ENCODE measurements around the gene CLSTN2. TPM values are rescaled to one million over a fixed set of nuclear protein-coding genes. Genes with fewer than 3 reads are reported as not detected.

Gene CLSTN2
- total RNA-seq, 1 donor from 2014 or later = under 0.01 TPM

- DNase-seq (ENCODE audit: low read depth, low spot score) = no peak
Measured at GRCh38 chr3:140577911-140578310, 642.9 kb downstream of the CLSTN2 start.

GRCh38 chr3:140579260-140579659, 644.3 kb downstream of the CLSTN2 start:
- DNase-seq (ENCODE audit: low read depth, low spot score) = no peak

GRCh38 chr3:140580746-140581145, 645.8 kb downstream of the CLSTN2 start:
- no peak for DNase-seq (ENCODE audit: low read depth, low spot score)

- no peak for DNase-seq (ENCODE audit: low read depth, low spot score)
Measured at GRCh38 chr3:140584549-140584948, 649.6 kb downstream of the CLSTN2 start.

- DNase-seq (ENCODE audit: low read depth, low spot score) = no peak
Measured at GRCh38 chr3:140585828-140586227, 650.8 kb downstream of the CLSTN2 start.

- no peak for DNase-seq (ENCODE audit: low read depth, low spot score)
Measured at GRCh38 chr3:140586311-140586710, 651.3 kb downstream of the CLSTN2 start.

- no peak for DNase-seq (ENCODE audit: low read depth, low spot score)
Measured at GRCh38 chr3:140588558-140588957, 653.6 kb downstream of the CLSTN2 start.

GRCh38 chr3:140593766-140594165, 658.8 kb downstream of the CLSTN2 start:
- no peak for DNase-seq (ENCODE audit: low read depth, low spot score)

GRCh38 chr3:140595295-140595694, 660.3 kb downstream of the CLSTN2 start:
- no peak for DNase-seq (ENCODE audit: low read depth, low spot score)

- no peak for DNase-seq (ENCODE audit: low read depth, low spot score)
Measured at GRCh38 chr3:140597364-140597763, 662.4 kb downstream of the CLSTN2 start.

GRCh38 chr3:140597792-140598191, 662.8 kb downstream of the CLSTN2 start:
- DNase-seq (ENCODE audit: low read depth, low spot score) = no peak

GRCh38 chr3:140599009-140599408, 664.0 kb downstream of the CLSTN2 start:
- DNase-seq (ENCODE audit: low read depth, low spot score) = no peak

GRCh38 chr3:140599496-140599895, 664.5 kb downstream of the CLSTN2 start:
- DNase-seq (ENCODE audit: low read depth, low spot score) = no peak

- DNase-seq (ENCODE audit: low read depth, low spot score) = no peak
Measured at GRCh38 chr3:140601881-140602280, 666.9 kb downstream of the CLSTN2 start.

GRCh38 chr3:140602781-140603180, 667.8 kb downstream of the CLSTN2 start:
- DNase-seq (ENCODE audit: low read depth, low spot score) = no peak

- DNase-seq (ENCODE audit: low read depth, low spot score) = no peak
Measured at GRCh38 chr3:140603766-140604165, 668.8 kb downstream of the CLSTN2 start.

- no peak for DNase-seq (ENCODE audit: low read depth, low spot score)
Measured at GRCh38 chr3:140610544-140610943, 675.6 kb downstream of the CLSTN2 start.

- no peak for DNase-seq (ENCODE audit: low read depth, low spot score)
Measured at GRCh38 chr3:140614001-140614400, 679.0 kb downstream of the CLSTN2 start.

- DNase-seq (ENCODE audit: low read depth, low spot score) = no peak
Measured at GRCh38 chr3:140617135-140617534, 682.1 kb downstream of the CLSTN2 start.

- no peak for DNase-seq (ENCODE audit: low read depth, low spot score)
Measured at GRCh38 chr3:140626856-140627255, 691.9 kb downstream of the CLSTN2 start.
